ENCODE data around the gene SERPINA12.

The SERPINA12 gene, protein sequence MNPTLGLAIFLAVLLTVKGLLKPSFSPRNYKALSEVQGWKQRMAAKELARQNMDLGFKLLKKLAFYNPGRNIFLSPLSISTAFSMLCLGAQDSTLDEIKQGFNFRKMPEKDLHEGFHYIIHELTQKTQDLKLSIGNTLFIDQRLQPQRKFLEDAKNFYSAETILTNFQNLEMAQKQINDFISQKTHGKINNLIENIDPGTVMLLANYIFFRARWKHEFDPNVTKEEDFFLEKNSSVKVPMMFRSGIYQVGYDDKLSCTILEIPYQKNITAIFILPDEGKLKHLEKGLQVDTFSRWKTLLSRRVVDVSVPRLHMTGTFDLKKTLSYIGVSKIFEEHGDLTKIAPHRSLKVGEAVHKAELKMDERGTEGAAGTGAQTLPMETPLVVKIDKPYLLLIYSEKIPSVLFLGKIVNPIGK

DNA sequence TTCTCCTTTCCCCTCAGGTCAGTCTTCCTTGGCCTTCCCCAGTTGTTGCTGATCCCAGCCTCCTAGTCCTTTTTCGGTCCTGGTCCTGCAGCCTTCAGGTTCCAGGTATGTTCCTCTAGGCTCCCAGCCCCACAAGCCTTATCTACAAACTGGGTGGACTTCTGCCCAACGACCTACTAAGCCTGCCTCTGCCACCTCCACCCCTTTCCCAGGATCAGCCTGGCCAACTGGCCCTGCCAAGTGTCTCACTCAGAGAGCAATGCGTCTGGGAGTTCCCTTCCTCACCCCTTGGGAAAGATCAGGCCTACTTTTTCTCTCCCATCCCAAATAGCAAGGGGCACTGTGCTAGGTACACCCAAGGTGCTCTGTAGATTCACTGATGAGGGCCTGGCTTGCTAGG, at the start of gene SERPINA12:
Gene SERPINA12, minus strand, starts transcription at position 114 of the 400 bp plus-strand sequence. CDS start 11,072 bp downstream, outside the sequence.
- no peak for DNase-seq

DNA sequence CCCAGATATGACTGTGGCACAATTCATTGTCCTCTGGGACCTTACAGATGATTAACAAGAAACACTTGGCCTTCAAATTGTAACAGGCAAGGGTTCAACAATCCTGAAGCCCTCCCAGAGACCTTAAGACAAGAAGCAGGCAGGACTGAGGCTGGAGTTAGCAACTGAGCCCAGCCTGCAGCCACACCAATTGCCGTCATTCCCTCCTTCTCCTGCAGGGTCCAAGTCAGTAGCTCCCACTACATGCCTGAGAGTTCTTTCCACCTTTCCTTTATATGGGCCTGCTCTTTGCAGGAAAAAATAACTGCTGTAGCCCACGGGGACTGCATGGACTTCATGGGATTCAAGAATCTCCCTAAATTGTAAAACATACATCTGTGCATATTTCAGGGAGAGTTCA, 49.6 kb upstream of the SERPINA12 start:
- DNase-seq = no peak

DNA sequence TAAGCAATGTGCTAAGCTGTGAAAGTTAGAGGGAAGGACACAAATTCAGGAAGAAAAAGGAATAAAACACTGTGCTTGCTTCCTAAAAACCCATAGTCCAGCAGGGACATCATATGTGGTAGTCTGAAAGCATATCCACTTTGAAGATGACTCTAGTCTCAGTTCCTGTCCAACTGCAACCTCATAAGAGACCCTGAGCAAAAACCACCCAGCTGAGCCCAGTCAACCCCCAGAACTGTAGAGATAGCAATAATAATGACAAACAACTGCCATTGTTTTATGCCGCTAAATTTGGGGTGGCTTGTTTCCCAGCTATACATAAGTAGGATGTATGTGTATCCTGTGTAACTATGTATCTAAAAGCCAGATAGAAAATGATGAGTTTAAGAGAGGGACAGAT, 48.1 kb upstream of the SERPINA12 start:
- DNase-seq = no peak

DNA sequence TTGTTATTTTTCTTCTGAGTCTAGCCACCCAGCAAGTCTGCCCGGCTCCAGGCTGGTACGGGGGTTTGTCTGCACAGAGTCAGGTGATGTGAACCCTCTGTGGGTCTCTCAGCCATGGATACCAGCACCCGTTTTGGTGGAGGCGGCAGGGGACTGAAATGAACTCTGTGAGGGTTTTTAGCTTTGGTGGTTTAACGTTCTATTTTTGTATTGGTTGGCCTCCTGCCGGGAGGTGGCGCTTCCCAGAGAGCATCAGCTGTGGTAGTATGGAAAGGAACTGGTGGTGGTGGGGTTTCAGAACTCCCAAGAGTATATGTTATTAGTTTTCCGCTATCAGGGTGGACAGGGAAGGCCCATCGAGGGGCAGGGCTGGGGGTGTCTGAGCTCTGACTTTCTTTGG, 46.7 kb upstream of the SERPINA12 start:
- DNase-seq = no peak

DNA sequence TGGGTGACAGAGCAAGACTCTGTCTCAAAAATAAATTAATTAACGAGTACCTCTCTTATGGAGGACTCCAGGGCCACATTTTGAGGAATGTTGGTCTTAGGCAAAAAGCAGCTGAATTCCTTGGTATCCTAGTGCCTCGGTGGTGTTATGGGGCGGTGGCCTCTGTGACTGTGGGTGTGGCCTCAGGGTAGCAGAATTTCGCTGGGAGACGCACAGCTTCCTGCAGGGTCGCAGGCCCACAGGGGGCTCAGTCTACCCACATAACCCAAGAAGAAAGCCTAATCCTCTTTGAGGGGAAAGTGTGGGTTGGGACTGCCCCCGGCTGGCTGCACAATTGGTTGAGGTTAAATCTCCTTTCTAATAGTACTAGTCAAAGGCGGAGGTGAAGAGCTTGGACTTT, 40.8 kb upstream of the SERPINA12 start:
- DNase-seq = no peak

DNA sequence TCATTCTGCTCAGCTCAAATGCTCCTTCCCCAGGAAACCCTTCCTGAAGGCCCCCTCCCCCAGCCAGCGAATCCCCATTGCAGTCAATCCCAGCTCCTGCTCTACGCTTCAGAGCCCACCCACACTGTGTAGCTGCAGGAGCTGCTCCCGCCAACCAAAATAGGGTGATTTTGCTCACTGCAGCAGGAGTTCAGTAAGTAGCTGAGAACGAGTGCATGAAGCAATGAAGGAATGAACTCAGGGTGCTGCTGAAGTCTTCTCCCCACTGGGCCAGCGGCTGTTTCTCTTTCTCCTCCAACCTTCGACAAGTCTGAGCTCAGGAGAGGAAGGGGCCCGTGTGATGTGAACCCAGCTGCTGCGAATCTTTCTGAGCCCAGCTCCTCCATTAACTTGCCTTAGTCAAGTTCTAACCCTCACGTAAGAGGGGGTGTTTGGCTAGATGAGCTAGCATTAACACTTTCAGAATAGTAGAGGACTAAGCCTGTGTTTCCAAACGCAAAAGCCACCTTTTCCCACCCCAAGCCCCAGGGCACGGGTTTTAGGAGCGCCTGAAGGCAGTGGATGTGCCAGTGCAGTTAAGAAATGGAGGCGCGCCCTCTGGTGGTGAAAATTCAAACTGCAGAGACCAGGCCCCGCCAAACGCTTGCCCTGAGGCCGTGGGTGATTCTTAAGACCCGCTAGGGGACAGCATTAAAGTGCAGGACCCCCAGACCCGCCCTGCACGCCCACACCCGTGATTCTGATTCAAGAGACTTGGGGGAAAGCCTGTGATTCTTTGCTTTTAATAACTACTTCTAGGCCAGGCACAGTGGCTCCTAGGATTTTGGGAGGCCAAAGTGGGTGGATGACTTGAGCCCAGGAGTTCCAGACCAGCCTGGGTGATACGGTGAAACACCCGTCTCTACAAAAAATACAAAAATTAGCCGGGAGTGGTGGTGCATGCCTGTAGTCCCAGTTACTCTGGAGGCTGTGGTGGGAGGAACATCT, 40.0 kb upstream of the SERPINA12 start:
- peak; percentile 76 to 77 for DNase-seq

DNA sequence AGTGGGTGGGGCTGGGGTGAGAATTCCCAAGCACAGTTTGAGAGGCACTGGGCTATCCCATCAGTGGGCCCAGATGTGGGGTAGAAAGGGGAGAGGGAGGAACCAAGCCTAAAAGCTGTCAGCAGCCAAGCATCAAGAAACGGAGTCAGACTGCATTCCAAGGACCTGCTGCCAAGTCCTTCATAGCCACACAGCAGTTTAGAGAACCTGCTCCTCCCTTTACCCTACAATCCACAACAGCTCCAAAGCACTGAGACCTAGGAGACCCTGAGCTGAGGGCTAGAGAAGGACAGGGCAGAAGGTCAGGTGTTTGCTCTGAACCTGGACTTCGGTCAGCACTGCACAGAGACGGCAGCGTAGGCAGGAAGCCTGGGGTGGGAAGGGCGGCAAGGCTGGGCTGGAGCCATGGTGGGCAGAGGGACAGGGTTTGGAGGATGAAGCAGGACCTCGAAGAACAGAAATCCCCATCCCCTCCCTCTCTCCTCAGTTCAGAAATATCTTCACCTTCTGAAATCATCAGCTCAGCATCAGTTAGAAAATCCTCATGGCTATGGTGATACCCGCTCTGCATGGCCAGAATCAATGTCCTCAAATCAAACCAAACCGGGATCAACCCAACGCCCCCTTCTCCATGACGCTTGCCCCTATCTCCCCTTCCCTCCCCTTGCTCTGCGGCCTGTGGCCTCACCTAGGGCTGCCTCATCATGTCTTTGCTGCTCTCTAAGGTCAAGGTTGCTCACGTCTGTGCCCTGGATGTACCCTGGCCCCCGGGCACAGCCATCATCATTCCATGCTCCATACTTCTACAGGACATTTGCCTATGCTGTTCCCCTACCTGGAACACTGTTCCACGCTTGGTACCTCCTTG, 39.1 kb upstream of the SERPINA12 start:
- no peak for DNase-seq

DNA sequence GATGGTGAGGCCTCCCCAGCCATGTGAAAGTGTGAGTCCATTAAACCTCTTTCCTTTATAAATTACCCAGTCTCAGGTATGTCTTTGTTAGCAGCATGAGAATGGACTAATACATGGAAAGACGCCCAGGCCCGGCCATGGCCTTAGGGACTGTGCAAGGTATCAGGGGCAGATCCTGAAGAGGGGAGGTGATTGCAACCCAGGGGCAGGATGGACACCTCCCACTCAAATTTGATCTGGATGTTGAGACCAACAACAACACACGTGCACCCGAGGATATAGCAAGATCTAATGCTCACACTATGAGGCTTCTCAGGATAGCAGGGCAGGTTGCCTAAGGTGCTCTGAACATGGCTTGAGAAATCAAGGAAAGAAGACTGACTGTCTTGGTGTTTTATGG, 38.5 kb upstream of the SERPINA12 start:
- no peak for DNase-seq

DNA sequence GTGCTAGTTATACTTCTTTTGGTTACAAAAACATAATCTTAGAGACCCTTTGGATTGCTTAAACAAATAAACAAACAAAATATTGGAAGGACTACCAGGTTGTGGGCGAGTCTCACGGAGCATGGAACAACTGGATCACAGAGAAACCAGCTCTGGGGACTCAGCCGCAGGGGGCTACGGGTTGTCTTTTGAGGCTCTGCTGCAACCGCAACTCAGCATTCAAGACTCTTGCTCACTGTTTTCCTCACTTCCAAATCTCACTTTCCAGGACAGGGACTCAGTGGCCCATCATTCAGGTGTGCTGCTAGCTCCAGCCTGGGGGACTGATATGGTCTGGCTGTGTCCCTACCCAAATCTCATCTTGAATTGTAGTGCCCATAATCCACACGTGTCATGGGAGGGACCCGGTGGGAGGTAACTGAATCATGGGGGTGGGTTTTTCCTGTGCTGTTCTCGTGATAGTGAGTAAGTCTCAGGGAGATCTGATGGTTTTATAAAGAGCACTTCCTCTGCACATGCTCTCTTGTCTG, 37.9 kb upstream of the SERPINA12 start:
- no peak for DNase-seq

DNA sequence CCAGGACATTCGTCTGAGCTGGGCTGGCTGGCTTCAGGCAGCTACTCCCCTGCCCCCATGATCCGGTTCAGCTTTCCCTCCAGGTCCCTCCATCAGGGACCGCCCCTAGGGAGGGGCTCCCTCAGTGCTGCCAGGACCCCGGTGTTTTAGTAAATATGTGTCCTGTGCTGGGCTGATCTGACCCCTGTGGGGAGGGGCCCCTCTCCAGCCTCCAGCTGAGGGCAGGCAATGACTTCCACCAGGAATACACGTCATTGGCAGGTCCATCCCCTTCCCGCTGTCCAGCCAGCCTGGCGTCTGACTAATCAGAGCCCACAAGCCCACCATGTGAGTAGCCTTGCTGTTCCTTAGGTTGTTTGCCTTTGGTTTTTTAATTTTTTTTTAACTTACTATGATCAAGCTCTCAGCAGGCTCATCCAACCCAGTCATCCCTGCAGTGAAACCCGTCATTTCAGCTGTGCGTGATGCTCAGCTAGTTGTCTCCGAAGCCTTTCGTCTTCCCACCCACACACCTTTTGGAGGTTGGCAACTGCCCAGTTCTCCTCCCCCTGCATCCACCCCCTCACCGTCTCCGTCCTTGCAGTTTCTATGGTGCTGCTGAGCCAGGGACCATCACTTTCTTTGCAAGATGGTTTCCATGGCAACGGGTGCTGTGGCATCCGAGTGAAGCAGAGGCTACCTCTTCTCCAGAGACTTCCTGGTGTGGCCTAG, 36.0 kb upstream of the SERPINA12 start:
- DNase-seq = no peak

DNA sequence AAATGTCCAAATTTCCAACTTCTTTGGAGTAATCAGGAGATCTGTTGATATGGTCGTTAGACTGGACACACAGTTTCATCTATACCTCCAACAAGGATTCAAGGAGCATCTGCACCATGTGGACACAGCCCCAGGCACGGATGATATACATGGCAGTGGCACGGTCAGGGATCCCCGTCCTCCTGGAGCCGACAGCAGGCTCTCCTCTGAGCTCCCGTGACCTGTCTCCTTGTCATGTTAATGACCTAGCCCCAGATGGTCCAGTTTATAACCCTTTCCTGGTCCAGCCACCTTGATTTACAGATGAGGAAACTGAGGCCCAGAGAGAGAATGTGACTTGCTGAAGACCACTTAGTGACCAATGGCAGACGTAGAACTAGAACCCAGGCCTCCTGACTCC, 35.5 kb upstream of the SERPINA12 start:
- DNase-seq = no peak

DNA sequence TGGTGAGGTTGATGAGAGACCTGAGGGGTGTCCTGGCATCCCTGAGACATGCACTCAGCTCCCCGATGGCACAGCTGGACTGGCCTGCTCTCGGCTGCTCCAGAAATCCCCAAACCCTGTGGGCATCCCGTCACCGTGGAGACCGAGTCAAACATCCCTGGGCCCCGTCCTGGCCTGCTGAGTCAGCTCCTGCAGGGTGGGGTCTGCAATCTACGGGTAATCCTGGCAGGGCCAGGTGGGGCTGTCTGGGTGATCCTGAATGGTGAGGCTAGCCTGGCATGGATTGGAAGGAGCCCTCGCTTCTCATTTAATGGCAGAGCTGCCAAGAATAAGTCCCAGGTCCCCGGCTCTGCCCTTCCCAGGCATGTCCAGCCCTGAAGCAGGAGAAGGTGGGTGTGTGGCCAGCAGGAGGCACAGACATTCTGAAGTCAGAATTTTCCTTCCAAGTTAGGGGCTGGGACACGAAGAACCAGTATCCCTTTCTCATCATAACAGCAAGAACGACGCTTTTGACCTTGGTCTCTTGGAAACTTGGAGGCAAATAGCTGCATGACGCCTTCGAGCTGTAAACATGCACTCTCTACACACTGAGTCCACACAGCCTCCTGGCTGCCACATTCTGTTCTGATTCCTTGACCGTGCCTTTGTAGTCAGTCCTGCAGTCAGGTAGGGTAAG, 34.3 kb upstream of the SERPINA12 start:
- DNase-seq = no peak

DNA sequence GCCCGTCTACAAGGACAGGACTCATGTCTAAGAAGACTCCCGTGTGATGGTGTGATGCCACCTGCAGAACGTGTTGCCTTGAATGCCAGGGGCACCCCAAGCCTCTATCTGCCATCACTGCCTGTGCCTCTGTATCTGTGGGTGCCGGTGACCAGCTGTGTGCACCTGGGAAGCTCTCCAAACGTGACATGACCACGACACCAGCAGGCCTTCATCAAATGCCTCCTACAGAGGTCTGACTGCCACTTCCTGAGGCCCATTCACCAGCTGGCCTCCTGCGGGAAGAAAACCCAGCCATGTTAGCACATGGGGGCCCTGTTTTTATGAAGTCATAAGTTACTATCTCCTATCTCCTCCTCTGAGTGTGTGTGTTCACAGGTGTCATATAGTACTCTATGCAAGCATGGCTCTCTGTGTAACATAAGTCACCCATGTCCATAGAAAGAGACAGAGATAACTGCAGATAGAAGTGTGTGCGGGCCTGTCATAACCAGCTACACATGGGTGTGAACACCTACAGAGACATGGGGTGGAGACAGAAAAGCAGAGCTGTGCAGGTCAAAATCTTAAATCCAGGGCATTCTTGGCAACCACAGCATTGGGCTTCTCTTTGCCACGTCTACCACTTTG, 33.7 kb upstream of the SERPINA12 start:
- no peak for DNase-seq

DNA sequence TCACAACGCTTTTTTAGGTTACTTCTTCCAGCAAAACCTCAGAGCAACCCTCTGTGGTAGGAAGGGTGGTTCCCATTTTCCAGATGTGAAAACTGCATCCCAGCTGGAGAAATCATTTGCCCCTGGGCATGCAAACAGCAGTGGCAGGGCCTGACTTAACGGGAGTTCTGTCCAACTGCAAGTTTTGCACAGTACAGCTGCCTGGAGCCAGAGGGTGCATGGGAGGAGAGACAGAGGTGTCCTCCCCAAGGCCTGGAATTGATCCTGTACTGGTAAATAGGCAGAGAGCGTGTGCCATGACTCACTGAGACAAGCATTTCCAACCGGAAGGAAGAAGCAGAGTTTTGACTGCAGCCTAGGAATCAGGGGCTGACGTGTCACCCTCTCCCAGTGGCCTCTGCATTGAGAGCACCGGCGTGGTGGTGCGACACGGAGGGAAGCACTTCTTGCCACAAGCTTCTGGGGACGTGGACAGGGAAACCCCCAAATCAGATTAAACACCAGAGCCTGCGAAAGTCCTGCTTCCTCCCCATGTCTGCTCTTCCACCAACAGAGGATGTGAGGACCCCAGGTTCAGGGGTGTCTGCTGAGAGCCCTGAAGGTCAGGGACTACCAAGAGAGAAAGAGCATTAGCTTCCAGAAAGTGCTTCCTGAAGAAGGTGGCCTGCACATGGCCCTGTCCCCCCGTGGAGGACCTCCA, 33.0 kb upstream of the SERPINA12 start:
- DNase-seq = no peak

DNA sequence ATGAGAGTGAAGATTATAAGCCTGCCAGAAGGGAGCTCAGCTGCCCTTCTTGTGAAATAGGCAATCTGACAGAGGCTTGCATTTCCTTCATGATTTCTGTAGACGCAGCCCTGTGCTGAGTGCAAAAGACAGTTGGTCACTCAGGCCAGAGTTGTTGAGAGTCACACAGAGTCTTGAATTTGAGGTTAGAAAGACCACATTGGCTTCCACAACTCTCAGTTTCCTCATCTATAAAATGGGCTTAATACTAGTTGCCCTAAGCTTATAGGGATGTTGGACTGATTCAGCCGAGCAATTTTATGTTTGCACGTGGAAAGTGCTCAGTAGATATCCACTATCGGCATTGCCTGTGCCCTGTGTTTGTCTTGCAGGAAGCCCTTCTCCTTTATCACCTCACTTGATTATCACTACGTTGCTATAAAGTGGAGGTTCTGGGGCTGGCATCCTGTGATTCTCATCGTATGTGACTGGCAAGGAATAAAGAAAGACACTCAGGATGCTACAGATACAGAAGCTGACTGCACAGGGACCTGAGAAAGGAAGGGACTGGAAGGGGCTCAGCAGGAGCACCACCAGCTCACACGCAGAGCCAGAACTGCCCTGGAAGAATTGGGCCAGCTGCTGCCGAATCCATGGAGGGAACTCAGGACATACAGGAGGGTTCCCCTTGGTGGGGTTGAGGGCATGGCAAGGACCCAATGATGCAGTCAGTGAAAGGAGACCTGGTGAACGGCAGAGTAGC, 32.1 kb upstream of the SERPINA12 start:
- DNase-seq = no peak

DNA sequence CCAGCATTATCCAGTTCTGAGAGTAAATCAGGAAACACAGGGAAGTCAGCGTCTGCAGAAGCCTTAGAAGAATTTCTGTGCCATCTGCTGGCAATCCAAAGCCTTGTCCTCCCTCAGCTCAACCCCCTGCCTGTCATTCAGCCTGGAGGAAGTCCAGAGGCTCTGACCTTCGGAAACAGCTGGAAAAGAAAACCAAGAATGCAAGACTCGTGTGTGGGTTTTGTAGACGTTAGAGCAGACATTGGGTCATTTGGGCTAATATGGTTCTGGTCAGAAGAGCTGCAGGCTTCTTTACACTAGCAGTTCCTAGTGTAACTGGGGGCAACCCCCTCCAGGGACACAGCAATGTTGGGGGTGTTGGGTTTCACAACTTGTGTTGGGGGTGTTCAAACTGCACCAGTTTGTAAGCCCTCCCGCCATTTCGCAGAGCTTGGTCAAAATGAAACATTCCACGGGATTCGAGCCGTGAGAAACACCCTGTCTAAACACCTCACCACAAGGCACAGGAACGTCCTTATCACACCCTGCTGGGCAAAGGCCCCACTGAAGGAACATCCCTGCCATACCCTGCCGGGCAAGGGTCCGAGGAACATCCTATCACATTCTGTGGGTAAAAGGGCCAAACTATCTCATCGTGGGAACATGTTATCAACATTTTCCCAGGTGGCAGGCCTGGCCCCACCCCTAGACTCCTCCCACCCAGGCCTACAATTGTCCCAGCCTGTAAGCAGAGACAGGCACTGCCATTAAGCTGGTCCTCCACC, 30.9 kb upstream of the SERPINA12 start:
- DNase-seq = no peak

DNA sequence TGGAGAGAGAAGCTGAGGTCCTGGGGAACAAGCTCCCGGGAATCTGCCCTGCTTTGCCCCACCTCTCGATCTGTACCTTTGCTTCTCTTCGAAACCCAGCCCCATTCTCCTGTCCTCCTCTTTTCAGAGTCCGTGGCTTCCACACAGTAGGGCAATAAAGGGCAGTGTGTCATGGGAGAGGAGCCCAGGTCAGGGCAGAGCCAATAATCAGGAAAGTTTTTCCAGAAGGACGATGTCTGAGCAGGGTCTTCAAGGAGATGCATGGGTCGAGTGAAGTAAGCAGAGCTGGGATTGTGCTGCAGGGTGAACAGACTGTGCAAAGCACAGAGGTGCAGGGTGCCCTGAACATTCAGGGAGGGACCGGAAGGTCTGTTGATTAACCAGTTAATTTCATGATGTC, 29.9 kb upstream of the SERPINA12 start:
- no peak for DNase-seq

DNA sequence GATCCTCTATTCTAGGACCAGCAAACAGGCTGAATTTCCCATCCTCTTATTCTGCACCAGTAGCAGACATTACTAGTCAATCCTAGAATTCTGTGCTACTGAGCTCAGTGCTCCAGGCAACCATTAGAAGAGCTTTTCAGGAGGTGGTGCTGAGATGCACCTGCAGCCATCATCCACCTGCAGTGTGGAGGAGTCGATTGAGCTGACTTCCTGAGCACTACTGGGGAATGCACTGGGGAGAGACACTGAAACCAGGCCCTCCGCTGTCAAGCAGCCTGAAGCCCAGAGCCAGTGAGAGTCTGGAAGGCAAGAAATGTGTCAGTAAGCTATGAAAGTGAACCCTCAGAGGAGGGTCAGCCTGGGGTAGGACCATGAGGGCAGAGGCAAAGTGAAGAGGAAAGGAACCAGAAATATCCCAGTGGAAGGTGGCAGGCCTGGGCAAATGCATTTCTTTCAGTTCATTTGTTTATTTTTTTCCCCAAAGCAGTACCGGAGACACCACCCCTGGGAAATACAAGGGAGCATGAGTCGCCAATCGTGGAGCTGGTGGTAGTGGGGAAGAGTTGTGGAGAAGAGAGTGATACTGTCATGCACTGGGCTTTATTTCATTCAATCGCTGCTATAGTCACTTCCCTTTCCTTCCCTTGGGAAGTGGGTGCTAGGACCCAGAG, 28.9 kb upstream of the SERPINA12 start:
- no peak for DNase-seq
